ENCODE data around the gene MSMB. TPM values are rescaled to one million over a fixed set of nuclear protein-coding genes. Genes with fewer than 3 reads are reported as not detected.

The MSMB gene
- total RNA-seq, 1 experiment from 2014 or later: not detected

- CTCF ChIA-PET: no interaction called here
- no peaks in the 10 kb centered on the region for H3K27me3 ChIP-seq (ENCODE audit: insufficient read depth, low read depth)
Observed at GRCh38 chr10:46068905-46069304, 22.8 kb upstream of the MSMB start.

DNA sequence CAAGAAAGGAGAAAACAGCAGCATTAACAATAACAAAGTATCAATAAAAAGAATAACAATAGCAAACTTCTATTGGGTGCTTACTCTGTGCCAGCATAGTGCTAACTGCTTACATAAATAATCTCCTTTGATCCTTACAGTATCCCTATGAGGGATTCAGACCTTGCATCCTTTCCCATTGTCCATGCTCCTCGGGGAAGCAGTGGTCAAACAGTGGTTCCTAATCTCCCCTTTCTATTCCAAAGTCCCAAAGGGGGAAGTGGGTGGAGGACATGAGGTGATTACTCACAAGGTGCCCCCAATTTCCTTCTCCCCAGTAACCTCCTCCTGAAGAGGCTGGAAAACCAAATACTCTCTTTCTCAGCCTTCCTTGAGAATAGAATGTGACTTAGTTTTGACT lies 22.0 kb upstream of the MSMB start:
- no peak overlapping the region for H2AFZ ChIP-seq
- BruUV-seq (replicated peaks): no TSS peak
- no peaks in the 10 kb centered on the region for H3K9me3 ChIP-seq (ENCODE audit: insufficient read depth, low read depth)
- CTCF ChIA-PET: no interaction called here
- no peaks in the 10 kb centered on the region for H3K79me2 ChIP-seq (ENCODE audit: low read depth)
- H3K27ac ChIP-seq: no peak overlapping the region
- TF ChIP-seq EZH2 (IDR thresholded peaks at IDR 0.05; ENCODE audit: low read depth): no peak
- no peak for TF ChIP-seq CTCF (conservative IDR thresholded peaks at IDR 0.05)
- no peaks in the 10 kb centered on the region for H3K27me3 ChIP-seq (ENCODE audit: insufficient read depth, low read depth)
- no peaks in the 10 kb centered on the region for H3K9me2 ChIP-seq (ENCODE audit: insufficient read depth)
- intact Hi-C loops (cut with micrococcal nuclease; ENCODE audit: unreplicated experiment): no loop called here
- H4K20me1 ChIP-seq (ENCODE audit: insufficient read depth): no peaks in the 10 kb centered on the region
- no peak overlapping the region for H3K4me3 ChIP-seq
- POLR2A ChIA-PET (ENCODE audit: unreplicated experiment): no interaction called here
- DNase-seq: no peak
- no peaks in the 10 kb centered on the region for H3K36me3 ChIP-seq (ENCODE audit: low read depth)
- H3F3A ChIP-seq (ENCODE audit: insufficient read depth, low read depth): no peaks in the 10 kb centered on the region
- H3K4me2 ChIP-seq: no peak overlapping the region
- no peaks in the 10 kb centered on the region for H3K4me1 ChIP-seq (replicated peaks; ENCODE audit: insufficient read depth)

More at GRCh38 chr10:46068905-46069304, 22.8 kb upstream of the MSMB start:
- no peaks in the 10 kb centered on the region for H3K9me2 ChIP-seq (ENCODE audit: insufficient read depth)
- no peak for DNase-seq
- intact Hi-C loops (cut with micrococcal nuclease; ENCODE audit: unreplicated experiment): no loop called here
- no peak for TF ChIP-seq CTCF (conservative IDR thresholded peaks at IDR 0.05)
- TF ChIP-seq EZH2 (IDR thresholded peaks at IDR 0.05; ENCODE audit: low read depth): no peak
- H3K36me3 ChIP-seq (ENCODE audit: low read depth): no peaks in the 10 kb centered on the region
- no TSS peak for BruUV-seq (replicated peaks)
- POLR2A ChIA-PET (ENCODE audit: unreplicated experiment): no interaction called here
- H3K27ac ChIP-seq: no peak overlapping the region
- H3K79me2 ChIP-seq (ENCODE audit: low read depth): no peaks in the 10 kb centered on the region
- no peaks in the 10 kb centered on the region for H3F3A ChIP-seq (ENCODE audit: insufficient read depth, low read depth)
- no peak overlapping the region for H3K4me2 ChIP-seq
- no peaks in the 10 kb centered on the region for H3K4me1 ChIP-seq (replicated peaks; ENCODE audit: insufficient read depth)
- H3K9me3 ChIP-seq (ENCODE audit: insufficient read depth, low read depth): no peaks in the 10 kb centered on the region
- no peaks in the 10 kb centered on the region for H4K20me1 ChIP-seq (ENCODE audit: insufficient read depth)
- H3K4me3 ChIP-seq: no peak overlapping the region
- no peak overlapping the region for H2AFZ ChIP-seq

DNA sequence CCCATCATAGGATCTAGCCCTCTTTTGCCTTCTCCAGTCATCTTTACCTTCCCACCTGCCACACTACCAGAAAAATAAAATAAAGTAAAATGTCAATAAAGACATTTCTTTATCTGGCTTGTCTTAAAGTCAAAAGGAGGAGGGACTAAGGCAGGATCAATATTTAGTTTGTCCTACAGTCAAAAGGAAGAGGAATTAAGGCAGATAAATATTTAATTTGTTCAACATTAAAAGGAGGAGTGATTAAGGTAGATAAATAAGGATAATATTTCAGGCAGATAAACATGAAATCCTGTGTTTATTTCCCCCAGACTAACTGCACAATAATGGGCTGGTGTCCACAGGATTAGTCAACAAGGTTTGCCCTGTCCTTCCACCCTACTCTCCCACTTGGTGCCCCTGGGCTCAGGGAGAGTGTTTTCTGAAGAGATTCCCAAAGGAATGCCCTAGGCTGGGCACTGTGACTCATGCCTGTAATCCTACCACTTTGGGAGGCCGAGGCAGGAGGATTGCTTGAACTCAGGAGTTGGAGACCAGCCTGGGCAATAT lies 18.3 kb upstream of the MSMB start:
- Histone ChIP-seq H3K79me2 (ENCODE audit: low read depth) (no peaks in the 10 kb centered on the region), H3K27me3 (ENCODE audit: insufficient read depth, low read depth) (no peaks in the 10 kb centered on the region), H3F3A (ENCODE audit: insufficient read depth, low read depth) (no peaks in the 10 kb centered on the region), H3K36me3 (ENCODE audit: low read depth) (no peaks in the 10 kb centered on the region), H3K4me3 (no peak overlapping the region), H3K9me2 (ENCODE audit: insufficient read depth) (no peaks in the 10 kb centered on the region), H3K27ac (no peak overlapping the region), H4K20me1 (ENCODE audit: insufficient read depth) (no peaks in the 10 kb centered on the region), H2AFZ (no peak overlapping the region), H3K4me1 (replicated peaks; ENCODE audit: insufficient read depth) (no peaks in the 10 kb centered on the region), H3K4me2 (no peak overlapping the region), H3K9me3 (ENCODE audit: insufficient read depth, low read depth) (no peaks in the 10 kb centered on the region)
- ChIA-PET CTCF (no interaction called here), POLR2A (ENCODE audit: unreplicated experiment) (no interaction called here)
- intact Hi-C loops (cut with micrococcal nuclease; ENCODE audit: unreplicated experiment): no loop called here
- DNase-seq: no peak
- TF ChIP-seq CTCF (conservative IDR thresholded peaks at IDR 0.05): no peak
- TF ChIP-seq EZH2 (IDR thresholded peaks at IDR 0.05; ENCODE audit: low read depth): no peak
- no TSS peak for BruUV-seq (replicated peaks)

Data from PC-9 (cell line).